CD14-positive monocyte (primary cell): ENCODE results near the gene TMEM184B. TPM values are rescaled to one million over a fixed set of nuclear protein-coding genes. Genes with fewer than 3 reads are reported as not detected.

ENCODE experiments used
- DNase-seq, 3 donors: peaks; one replicate each; pipeline ENCODE4 v3.0.0-alpha.2; 2011 to 2022
- H2AFZ ChIP-seq: 2 replicates; pipeline ENCODE4 v1.6.0; 2012; ENCODE audit warnings: mild to moderate bottlenecking, low read depth, low read length, inconsistent platforms; ENCODE audit not compliant: insufficient read depth, poor library complexity, severe bottlenecking
- H3K27ac ChIP-seq, 2 donors: 1 replicate in 1 of 2; 2 replicates in 1 of 2; pipeline ENCODE4 v1.5.1; 2012 to 2013; ENCODE audit warnings: low read length in 2 of 2, control low read depth in 1 of 2, inconsistent platforms in 1 of 2, low read depth in 1 of 2, mild to moderate bottlenecking in 1 of 2
- H3K27me3 ChIP-seq, 2 donors: one replicate each; pipeline versions ENCODE4 v1.6.0 to v1.6.1; 2011 to 2013; ENCODE audit warnings: low read length in 2 of 2; ENCODE audit not compliant: control insufficient read depth in 2 of 2, insufficient read depth in 2 of 2
- H3K36me3 ChIP-seq, 2 donors: replicated peaks in 1 of 2; 1 replicate in 1 of 2; 2 replicates in 1 of 2; pipeline versions ENCODE4 v1.5.1 to v1.6.1; 2012 to 2013; ENCODE audit warnings: low read length in 2 of 2, control low read depth in 1 of 2, inconsistent platforms in 1 of 2, mild to moderate bottlenecking in 1 of 2; ENCODE audit not compliant: insufficient read depth in 2 of 2, control insufficient read depth in 1 of 2
- H3K4me1 ChIP-seq, 2 donors: 1 replicate in 1 of 2; 2 replicates in 1 of 2; pipeline versions ENCODE4 v1.5.1 to v1.6.1; 2012 to 2013; ENCODE audit warnings: low read length in 2 of 2, control low read depth in 1 of 2, inconsistent platforms in 1 of 2, mild to moderate bottlenecking in 1 of 2, moderate library complexity in 1 of 2; ENCODE audit not compliant: insufficient read depth in 2 of 2, control insufficient read depth in 1 of 2
- H3K4me2 ChIP-seq: replicated peaks from 2 replicates; pipeline ENCODE3; 2012; ENCODE audit warnings: low read length, moderate library complexity, mild to moderate bottlenecking; ENCODE audit not compliant: poor library complexity, severe bottlenecking; ENCODE audit errors: extremely low read depth
- H3K4me3 ChIP-seq, 3 experiments: fragments of 200-600 bp in 1 of 3; sonication (generic) in 1 of 3; replicated peaks in 1 of 3; 1 replicate in 2 of 3; 2 replicates in 1 of 3; pipeline ENCODE4 v1.5.1; 2011 to 2013; ENCODE audit warnings: low read length in 3 of 3, mild to moderate bottlenecking in 3 of 3, control low read depth in 2 of 3, low read depth in 2 of 3, inconsistent platforms in 1 of 3, moderate library complexity in 1 of 3
- H3K79me2 ChIP-seq: 2 replicates; pipeline ENCODE4 v1.6.0; 2012; ENCODE audit warnings: mild to moderate bottlenecking, control low read depth, inconsistent platforms, low read length, moderate library complexity; ENCODE audit not compliant: insufficient read depth
- H3K9ac ChIP-seq: 2 replicates; pipeline ENCODE4 v1.6.0; 2017; ENCODE audit warnings: low read length, mild to moderate bottlenecking; ENCODE audit not compliant: insufficient read depth, poor library complexity, severe bottlenecking
- H3K9me3 ChIP-seq, 2 donors: replicated peaks in 1 of 2; 1 replicate in 1 of 2; 2 replicates in 1 of 2; pipeline versions ENCODE4 v1.5.1 to v1.6.1; 2012 to 2013; ENCODE audit warnings: low read length in 2 of 2, control low read depth in 1 of 2; ENCODE audit not compliant: control insufficient read depth in 1 of 2, insufficient read depth in 1 of 2
- H4K20me1 ChIP-seq: 2 replicates; pipeline ENCODE4 v1.6.0; 2012; ENCODE audit warnings: mild to moderate bottlenecking, low read length, control low read depth, moderate library complexity; ENCODE audit not compliant: insufficient read depth
- H3K27ac Mint-ChIP-seq, 7 donors: one replicate each; pipeline ENCODE4 v1.8.0; 2020; ENCODE audit warnings: mild to moderate bottlenecking in 7 of 7, mixed read lengths in 7 of 7, moderate library complexity in 6 of 7, inconsistent platforms in 2 of 7
- H3K27me3 Mint-ChIP-seq, 3 donors: one replicate each; pipeline ENCODE4 v1.8.0; 2021 to 2022; ENCODE audit warnings: low read depth in 3 of 3, mild to moderate bottlenecking in 3 of 3, mixed read lengths in 3 of 3, moderate library complexity in 3 of 3, inconsistent platforms in 1 of 3
- H3K36me3 Mint-ChIP-seq, 2 donors: one replicate each; pipeline ENCODE4 v1.8.0; 2020; ENCODE audit warnings: mixed read lengths in 2 of 2, inconsistent platforms in 1 of 2, mild to moderate bottlenecking in 1 of 2
- H3K4me1 Mint-ChIP-seq: one replicate; pipeline ENCODE4 v1.8.0; 2020; ENCODE audit warnings: mild to moderate bottlenecking, mixed read lengths
- H3K4me3 Mint-ChIP-seq, 2 donors: one replicate each; pipeline ENCODE4 v1.8.0; 2020; ENCODE audit warnings: mild to moderate bottlenecking in 2 of 2, mixed read lengths in 2 of 2, moderate library complexity in 1 of 2
- H3K9me3 Mint-ChIP-seq, 7 donors: one replicate each; pipeline ENCODE4 v1.8.0; 2020 to 2022; ENCODE audit warnings: mixed read lengths in 7 of 7, mild to moderate bottlenecking in 6 of 7, moderate library complexity in 6 of 7, inconsistent platforms in 2 of 7
- CTCF ChIP-seq: fragments of 200-600 bp; IDR thresholded peaks from one replicate; pipeline ENCODE4 v1.8.0; 2022; ENCODE audit warnings: antibody characterized with exemption, mild to moderate bottlenecking
- WGBS: methylation state at CpG from one replicate; pipeline ENCODE4 v1.1.5; 2013; ENCODE audit warnings: missing lambda C conversion rate; ENCODE audit not compliant: insufficient coverage; 5-methylcytosine and 5-hydroxymethylcytosine counted together
- intact Hi-C, 2 donors: fragments of 100-400 bp; cut with micrococcal nuclease; formaldehyde crosslinking; loops; one replicate each; pipeline versions ENCODE4 v1.15.0 to v1.15.1; 2023
- polyA plus RNA-seq, 3 donors: library from polyadenylated mRNA; depleted of rRNA in 1 of 3; unstranded in 2 of 3; stranded (reverse) in 1 of 3; fragments of 300-500 nt in 2 of 3; fragments of >200 nt in 1 of 3; fragmentation: Illumina TruSeq in 2 of 3; gene quantifications; 1 replicate in 2 of 3; 2 replicates in 1 of 3; pipeline ENCODE4 v1.2.3, GENCODE V29; 2012 to 2021

Gene TMEM184B
- polyA plus RNA-seq, 3 donors, result 7.4 to 17.7 (median 10.6) TPM

GRCh38 chr22:38292694-38293093, 19.9 kb upstream of the TMEM184B start:
- H3K4me3 Mint-ChIP-seq, result no peak overlapping the region
- Histone ChIP-seq H3K27me3 (no peaks in the 10 kb centered on the region), H3K4me3 (no peak overlapping the region), H3K4me1 (peaks cover 0 to 5% of the 10 kb centered on the region in 2 donors), H3K4me2 (no peak overlapping the region), H2AFZ (no peak overlapping the region), H4K20me1 (no peaks in the 10 kb centered on the region), H3K9me3 (no peaks in the 10 kb centered on the region), H3K79me2 (no peaks in the 10 kb centered on the region), H3K36me3 (peaks cover 28 to 48% of the 10 kb centered on the region in 2 donors), H3K27ac (no peak overlapping the region), H3K9ac (no peak overlapping the region)
- H3K36me3 Mint-ChIP-seq, result peaks cover 33 to 47% of the 10 kb centered on the region in 2 donors
- peaks cover 9% of the 10 kb centered on the region for H3K4me1 Mint-ChIP-seq
- WGBS, result 80% methylated on average over 8 of the region's 9 CpGs
- H3K27ac Mint-ChIP-seq, result peak overlapping the region in 1 of 7 donors; percentile 26
- intact Hi-C loops, result no loop called here
- H3K9me3 Mint-ChIP-seq, result peaks cover 0 to 3% (median 0%) of the 10 kb centered on the region in 7 donors
- H3K27me3 Mint-ChIP-seq, result peaks cover 0 to 2% (median 1%) of the 10 kb centered on the region in 3 donors
- DNase-seq, result no peak
- no peak for TF ChIP-seq CTCF

GRCh38 chr22:38291201-38291777, 18.5 kb upstream of the TMEM184B start:
- Mint-ChIP-seq H3K4me1 (peaks cover 9% of the 10 kb centered on the region), H3K9me3 (peaks cover 0 to 3% (median 0%) of the 10 kb centered on the region in 7 donors), H3K27ac (no peak overlapping the region), H3K27me3 (peaks cover 0 to 3% (median 0%) of the 10 kb centered on the region in 3 donors), H3K36me3 (peaks cover 23 to 34% of the 10 kb centered on the region in 2 donors), H3K4me3 (no peak overlapping the region)
- intact Hi-C loops, result no loop called here
- Histone ChIP-seq H2AFZ (no peak overlapping the region), H4K20me1 (no peaks in the 10 kb centered on the region), H3K27me3 (no peaks in the 10 kb centered on the region), H3K9ac (no peak overlapping the region), H3K27ac (no peak overlapping the region), H3K9me3 (no peaks in the 10 kb centered on the region), H3K36me3 (peaks cover 17 to 34% of the 10 kb centered on the region in 2 donors), H3K4me3 (no peak overlapping the region), H3K4me2 (no peak overlapping the region), H3K79me2 (no peaks in the 10 kb centered on the region), H3K4me1 (peaks cover 0 to 5% of the 10 kb centered on the region in 2 donors)
- 92% methylated on average over 13 of the region's 22 CpGs for WGBS
- no peak for DNase-seq
- TF ChIP-seq CTCF, result no peak
